ENCODE measurements around the gene TRMT11. TPM values are rescaled to one million over a fixed set of nuclear protein-coding genes. Genes with fewer than 3 reads are reported as not detected.

Gene TRMT11
- total and polyA plus RNA-seq, 9 of the 15 experiments (the other 6 are each of a cell fraction or from before 2014, with no cell fraction given) = 38.8 to 88.0 (median 59.8) TPM

DNA sequence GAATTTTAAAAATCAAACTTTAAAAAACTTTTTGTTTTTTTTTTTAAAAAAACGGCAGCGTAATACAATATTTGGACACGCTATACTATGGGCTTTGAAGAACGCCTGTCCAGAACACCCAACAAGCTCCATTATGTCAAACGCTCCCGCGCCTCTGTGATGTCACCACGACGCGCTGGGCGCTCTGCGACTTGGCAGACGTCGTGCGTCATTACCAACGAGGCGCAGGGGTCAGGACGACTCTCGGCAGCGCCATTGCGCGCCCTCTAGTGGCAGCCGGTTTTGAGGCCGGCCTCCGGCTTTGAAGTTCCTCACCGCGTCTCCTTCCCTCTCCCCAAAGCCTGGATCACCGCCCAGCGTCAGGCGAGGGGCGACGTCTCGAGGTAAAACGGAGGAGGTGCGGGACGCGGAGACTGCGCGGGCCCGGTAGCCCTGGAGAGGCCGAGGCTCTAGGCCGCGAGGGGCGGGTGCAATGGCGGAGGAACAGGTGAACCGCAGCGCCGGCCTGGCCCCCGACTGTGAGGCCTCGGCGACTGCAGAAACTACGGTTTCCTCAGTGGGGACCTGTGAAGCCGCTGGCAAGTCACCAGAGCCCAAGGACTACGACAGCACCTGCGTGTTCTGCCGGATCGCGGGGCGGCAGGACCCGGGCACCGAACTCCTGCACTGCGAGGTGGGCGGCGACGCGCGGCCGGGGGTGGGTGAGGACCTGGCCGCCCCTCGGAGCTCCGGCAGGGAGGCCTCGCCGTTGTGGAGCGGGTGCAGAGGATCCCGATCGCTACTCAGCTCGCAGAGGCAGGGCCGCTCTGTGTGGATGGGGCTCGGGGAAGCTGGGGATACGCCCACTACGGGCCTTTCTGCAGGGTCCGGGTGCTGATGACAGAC lies 29.6 kb upstream of the TRMT11 start, which contains the start of gene HINT3 (continued):
- TF ChIP-seq C11orf30 (IDR thresholded peaks at IDR 0.05; ENCODE audit: low read depth) = peak; percentile 95
- TF ChIP-seq, protein P1, sequence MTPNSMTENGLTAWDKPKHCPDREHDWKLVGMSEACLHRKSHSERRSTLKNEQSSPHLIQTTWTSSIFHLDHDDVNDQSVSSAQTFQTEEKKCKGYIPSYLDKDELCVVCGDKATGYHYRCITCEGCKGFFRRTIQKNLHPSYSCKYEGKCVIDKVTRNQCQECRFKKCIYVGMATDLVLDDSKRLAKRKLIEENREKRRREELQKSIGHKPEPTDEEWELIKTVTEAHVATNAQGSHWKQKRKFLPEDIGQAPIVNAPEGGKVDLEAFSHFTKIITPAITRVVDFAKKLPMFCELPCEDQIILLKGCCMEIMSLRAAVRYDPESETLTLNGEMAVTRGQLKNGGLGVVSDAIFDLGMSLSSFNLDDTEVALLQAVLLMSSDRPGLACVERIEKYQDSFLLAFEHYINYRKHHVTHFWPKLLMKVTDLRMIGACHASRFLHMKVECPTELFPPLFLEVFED (CRISPR knock-in tag; conservative IDR thresholded peaks at IDR 0.05) = no peak
- TF ChIP-seq MEF2A (IDR thresholded peaks at IDR 0.05; ENCODE audit: control insufficient read depth, low read depth, low read length) = 0 out of 2 replicates have a peak, but pooled peaks have one; percentile 2
- peak; percentile 96; the same call in 1 of the 2 replicates for TF ChIP-seq FOXP1 (CRISPR knock-in tag; IDR thresholded peaks at IDR 0.05)
- no peak for TF ChIP-seq ZNF583 (CRISPR knock-in tag; IDR thresholded peaks at IDR 0.05)
- TF ChIP-seq, protein P2, sequence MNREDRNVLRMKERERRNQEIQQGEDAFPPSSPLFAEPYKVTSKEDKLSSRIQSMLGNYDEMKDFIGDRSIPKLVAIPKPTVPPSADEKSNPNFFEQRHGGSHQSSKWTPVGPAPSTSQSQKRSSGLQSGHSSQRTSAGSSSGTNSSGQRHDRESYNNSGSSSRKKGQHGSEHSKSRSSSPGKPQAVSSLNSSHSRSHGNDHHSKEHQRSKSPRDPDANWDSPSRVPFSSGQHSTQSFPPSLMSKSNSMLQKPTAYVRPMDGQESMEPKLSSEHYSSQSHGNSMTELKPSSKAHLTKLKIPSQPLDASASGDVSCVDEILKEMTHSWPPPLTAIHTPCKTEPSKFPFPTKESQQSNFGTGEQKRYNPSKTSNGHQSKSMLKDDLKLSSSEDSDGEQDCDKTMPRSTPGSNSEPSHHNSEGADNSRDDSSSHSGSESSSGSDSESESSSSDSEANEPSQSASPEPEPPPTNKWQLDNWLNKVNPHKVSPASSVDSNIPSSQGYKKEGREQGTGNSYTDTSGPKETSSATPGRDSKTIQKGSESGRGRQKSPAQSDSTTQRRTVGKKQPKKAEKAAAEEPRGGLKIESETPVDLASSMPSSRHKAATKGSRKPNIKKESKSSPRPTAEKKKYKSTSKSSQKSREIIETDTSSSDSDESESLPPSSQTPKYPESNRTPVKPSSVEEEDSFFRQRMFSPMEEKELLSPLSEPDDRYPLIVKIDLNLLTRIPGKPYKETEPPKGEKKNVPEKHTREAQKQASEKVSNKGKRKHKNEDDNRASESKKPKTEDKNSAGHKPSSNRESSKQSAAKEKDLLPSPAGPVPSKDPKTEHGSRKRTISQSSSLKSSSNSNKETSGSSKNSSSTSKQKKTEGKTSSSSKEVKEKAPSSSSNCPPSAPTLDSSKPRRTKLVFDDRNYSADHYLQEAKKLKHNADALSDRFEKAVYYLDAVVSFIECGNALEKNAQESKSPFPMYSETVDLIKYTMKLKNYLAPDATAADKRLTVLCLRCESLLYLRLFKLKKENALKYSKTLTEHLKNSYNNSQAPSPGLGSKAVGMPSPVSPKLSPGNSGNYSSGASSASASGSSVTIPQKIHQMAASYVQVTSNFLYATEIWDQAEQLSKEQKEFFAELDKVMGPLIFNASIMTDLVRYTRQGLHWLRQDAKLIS (CRISPR knock-in tag; IDR thresholded peaks at IDR 0.05) = peak; percentile 95
- TF ChIP-seq POLR3A (IDR thresholded peaks at IDR 0.05; ENCODE audit: borderline replicate concordance, extremely low read depth, insufficient read depth, insufficient read length) = no peak
- TF ChIP-seq PCBP1 (IDR thresholded peaks at IDR 0.05; ENCODE audit: low read depth, low read length, poor library complexity, severe bottlenecking) = peak; percentile 71
- TF ChIP-seq, protein P3, sequence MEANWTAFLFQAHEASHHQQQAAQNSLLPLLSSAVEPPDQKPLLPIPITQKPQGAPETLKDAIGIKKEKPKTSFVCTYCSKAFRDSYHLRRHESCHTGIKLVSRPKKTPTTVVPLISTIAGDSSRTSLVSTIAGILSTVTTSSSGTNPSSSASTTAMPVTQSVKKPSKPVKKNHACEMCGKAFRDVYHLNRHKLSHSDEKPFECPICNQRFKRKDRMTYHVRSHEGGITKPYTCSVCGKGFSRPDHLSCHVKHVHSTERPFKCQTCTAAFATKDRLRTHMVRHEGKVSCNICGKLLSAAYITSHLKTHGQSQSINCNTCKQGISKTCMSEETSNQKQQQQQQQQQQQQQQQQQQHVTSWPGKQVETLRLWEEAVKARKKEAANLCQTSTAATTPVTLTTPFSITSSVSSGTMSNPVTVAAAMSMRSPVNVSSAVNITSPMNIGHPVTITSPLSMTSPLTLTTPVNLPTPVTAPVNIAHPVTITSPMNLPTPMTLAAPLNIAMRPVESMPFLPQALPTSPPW (CRISPR knock-in tag; IDR thresholded peaks at IDR 0.05) = peak; percentile 44
- TF ChIP-seq PHF8 (IDR thresholded peaks at IDR 0.05; ENCODE audit: borderline replicate concordance, low read length) = peak; percentile 79
- TF ChIP-seq RHOXF2B (CRISPR knock-in tag; conservative IDR thresholded peaks at IDR 0.05) = no peak
- TF ChIP-seq, protein P4, sequence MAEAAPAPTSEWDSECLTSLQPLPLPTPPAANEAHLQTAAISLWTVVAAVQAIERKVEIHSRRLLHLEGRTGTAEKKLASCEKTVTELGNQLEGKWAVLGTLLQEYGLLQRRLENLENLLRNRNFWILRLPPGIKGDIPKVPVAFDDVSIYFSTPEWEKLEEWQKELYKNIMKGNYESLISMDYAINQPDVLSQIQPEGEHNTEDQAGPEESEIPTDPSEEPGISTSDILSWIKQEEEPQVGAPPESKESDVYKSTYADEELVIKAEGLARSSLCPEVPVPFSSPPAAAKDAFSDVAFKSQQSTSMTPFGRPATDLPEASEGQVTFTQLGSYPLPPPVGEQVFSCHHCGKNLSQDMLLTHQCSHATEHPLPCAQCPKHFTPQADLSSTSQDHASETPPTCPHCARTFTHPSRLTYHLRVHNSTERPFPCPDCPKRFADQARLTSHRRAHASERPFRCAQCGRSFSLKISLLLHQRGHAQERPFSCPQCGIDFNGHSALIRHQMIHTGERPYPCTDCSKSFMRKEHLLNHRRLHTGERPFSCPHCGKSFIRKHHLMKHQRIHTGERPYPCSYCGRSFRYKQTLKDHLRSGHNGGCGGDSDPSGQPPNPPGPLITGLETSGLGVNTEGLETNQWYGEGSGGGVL (CRISPR knock-in tag; IDR thresholded peaks at IDR 0.05) = no peak
- TF ChIP-seq, protein P5, sequence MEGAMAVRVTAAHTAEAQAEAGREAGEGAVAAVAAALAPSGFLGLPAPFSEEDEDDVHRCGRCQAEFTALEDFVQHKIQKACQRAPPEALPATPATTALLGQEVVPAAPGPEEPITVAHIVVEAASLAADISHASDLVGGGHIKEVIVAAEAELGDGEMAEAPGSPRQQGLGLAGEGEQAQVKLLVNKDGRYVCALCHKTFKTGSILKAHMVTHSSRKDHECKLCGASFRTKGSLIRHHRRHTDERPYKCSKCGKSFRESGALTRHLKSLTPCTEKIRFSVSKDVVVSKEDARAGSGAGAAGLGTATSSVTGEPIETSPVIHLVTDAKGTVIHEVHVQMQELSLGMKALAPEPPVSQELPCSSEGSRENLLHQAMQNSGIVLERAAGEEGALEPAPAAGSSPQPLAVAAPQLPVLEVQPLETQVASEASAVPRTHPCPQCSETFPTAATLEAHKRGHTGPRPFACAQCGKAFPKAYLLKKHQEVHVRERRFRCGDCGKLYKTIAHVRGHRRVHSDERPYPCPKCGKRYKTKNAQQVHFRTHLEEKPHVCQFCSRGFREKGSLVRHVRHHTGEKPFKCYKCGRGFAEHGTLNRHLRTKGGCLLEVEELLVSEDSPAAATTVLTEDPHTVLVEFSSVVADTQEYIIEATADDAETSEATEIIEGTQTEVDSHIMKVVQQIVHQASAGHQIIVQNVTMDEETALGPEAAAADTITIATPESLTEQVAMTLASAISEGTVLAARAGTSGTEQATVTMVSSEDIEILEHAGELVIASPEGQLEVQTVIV (CRISPR knock-in tag; IDR thresholded peaks at IDR 0.05; ENCODE audit: borderline replicate concordance) = no peak
- no peak for TF ChIP-seq CHD1 (IDR thresholded peaks at IDR 0.05; ENCODE audit: low read length)

Measured in K562 (cell line).